Mesendoderm (in vitro differentiated cells): ENCODE measurements around the gene HAO1.

Source experiments
- DNase-seq: peaks from one replicate; pipeline ENCODE4 v3.0.0; 2013
- H2AK5ac ChIP-seq: 2 replicates; pipeline ENCODE4 v1.6.1; 2013; ENCODE audit warnings: low read length, inconsistent platforms
- H2BK120ac ChIP-seq: 2 replicates; pipeline ENCODE4 v1.6.1; 2013; ENCODE audit warnings: low read depth, mild to moderate bottlenecking, low read length, moderate library complexity, mixed read lengths
- H2BK15ac ChIP-seq: replicated peaks from 2 replicates; pipeline ENCODE4 v1.6.1; 2013; ENCODE audit warnings: low read depth, mild to moderate bottlenecking, moderate library complexity
- H2BK5ac ChIP-seq: 2 replicates; pipeline ENCODE4 v1.6.1; 2013; ENCODE audit warnings: low read length, inconsistent platforms
- H3K18ac ChIP-seq: 2 replicates; pipeline ENCODE4 v1.6.1; 2013; ENCODE audit warnings: mild to moderate bottlenecking, low read length, mixed read lengths
- H3K23ac ChIP-seq: one replicate; pipeline ENCODE4 v1.6.1; 2013; ENCODE audit warnings: low read length
- H3K27ac ChIP-seq: 2 replicates; pipeline ENCODE4 v1.5.1; 2013; ENCODE audit warnings: low read depth, mild to moderate bottlenecking, inconsistent platforms, low read length, moderate library complexity
- H3K27me3 ChIP-seq: 2 replicates; pipeline ENCODE4 v1.6.1; 2013; ENCODE audit warnings: low read length, control low read depth, mild to moderate bottlenecking, inconsistent platforms; ENCODE audit not compliant: insufficient read depth, poor library complexity
- H3K36me3 ChIP-seq: 2 replicates; pipeline ENCODE4 v1.6.1; 2013; ENCODE audit warnings: low read length, inconsistent platforms; ENCODE audit not compliant: control insufficient read depth, insufficient read depth
- H3K4ac ChIP-seq: one replicate; pipeline ENCODE4 v1.6.1; 2013; ENCODE audit warnings: low read depth, mild to moderate bottlenecking, low read length, moderate library complexity
- H3K4me1 ChIP-seq: 2 replicates; pipeline ENCODE4 v1.6.1; 2013; ENCODE audit warnings: low read depth, low read length, inconsistent platforms; ENCODE audit not compliant: control insufficient read depth
- H3K4me2 ChIP-seq: 2 replicates; pipeline ENCODE4 v1.6.1; 2013; ENCODE audit warnings: low read length
- H3K4me3 ChIP-seq: 2 replicates; pipeline ENCODE4 v1.5.1; 2013; ENCODE audit warnings: mild to moderate bottlenecking, low read length
- H3K56ac ChIP-seq: one replicate; pipeline ENCODE4 v1.6.1; 2013; ENCODE audit warnings: low read length
- H3K79me1 ChIP-seq: 2 replicates; pipeline ENCODE4 v1.6.1; 2013; ENCODE audit warnings: low read length, inconsistent platforms
- H3K79me2 ChIP-seq: 2 replicates; pipeline ENCODE4 v1.6.1; 2013; ENCODE audit warnings: mild to moderate bottlenecking, low read length; ENCODE audit not compliant: control insufficient read depth, insufficient read depth
- H3K9ac ChIP-seq: 2 replicates; pipeline ENCODE4 v1.6.1; 2013; ENCODE audit warnings: low read length, inconsistent platforms
- H4K5ac ChIP-seq: one replicate; pipeline ENCODE4 v1.6.1; 2013; ENCODE audit warnings: low read length
- H4K8ac ChIP-seq: one replicate; pipeline ENCODE4 v1.6.1; 2013; ENCODE audit warnings: low read depth, mild to moderate bottlenecking, control low read depth, low read length, moderate library complexity
- WGBS: extraction: QIAGEN DNeasy Blood & Tissue Kit; methylation state at CpG from one replicate; pipeline ENCODE4 v1.1.7; 2013; ENCODE audit warnings: low lambda C conversion rate, missing lambda C conversion rate; ENCODE audit not compliant: insufficient coverage; ENCODE audit errors: extremely low coverage; 5-methylcytosine and 5-hydroxymethylcytosine counted together

Gene HAO1

GRCh38 chr20:7903429-7903828 is 36.8 kb downstream of the HAO1 start:
- Histone ChIP-seq H3K23ac (no peak overlapping the region), H3K4ac (no peak overlapping the region), H3K79me1 (no peaks in the 10 kb centered on the region), H2BK15ac (no peak overlapping the region), H4K5ac (no peak overlapping the region), H2BK5ac (no peak overlapping the region), H3K79me2 (no peaks in the 10 kb centered on the region), H3K27me3 (no peaks in the 10 kb centered on the region), H2AK5ac (no peak overlapping the region), H3K36me3 (no peaks in the 10 kb centered on the region), H3K4me2 (no peak overlapping the region), H3K4me3 (no peak overlapping the region), H3K4me1 (no peaks in the 10 kb centered on the region), H2BK120ac (no peak overlapping the region), H3K18ac (no peak overlapping the region), H3K27ac (no peak overlapping the region), H3K9ac (no peak overlapping the region), H4K8ac (no peak overlapping the region), H3K56ac (no peak overlapping the region)
- DNase-seq = no peak
- no CpG with 5 or more reads among the region's 1 CpG for WGBS

GRCh38 chr20:7902879-7903278 is 37.4 kb downstream of the HAO1 start:
- Histone ChIP-seq H3K4ac (no peak overlapping the region), H2BK120ac (no peak overlapping the region), H4K5ac (no peak overlapping the region), H3K4me1 (no peaks in the 10 kb centered on the region), H3K9ac (no peak overlapping the region), H3K4me3 (no peak overlapping the region), H2BK5ac (no peak overlapping the region), H3K23ac (no peak overlapping the region), H3K18ac (no peak overlapping the region), H3K79me2 (no peaks in the 10 kb centered on the region), H3K27me3 (no peaks in the 10 kb centered on the region), H3K79me1 (no peaks in the 10 kb centered on the region), H3K4me2 (no peak overlapping the region), H2AK5ac (no peak overlapping the region), H3K36me3 (no peaks in the 10 kb centered on the region), H3K27ac (no peak overlapping the region), H2BK15ac (no peak overlapping the region), H3K56ac (no peak overlapping the region), H4K8ac (no peak overlapping the region)
- no peak for DNase-seq
- WGBS = no CpG with 5 or more reads among the region's 2 CpGs

- DNase-seq = no peak
- WGBS = no CpG with 5 or more reads among the region's 2 CpGs
- no peak overlapping the region for H3K27ac ChIP-seq
- no peak overlapping the region for H4K8ac ChIP-seq
- no peak overlapping the region for H3K4me3 ChIP-seq
- no peaks in the 10 kb centered on the region for H3K27me3 ChIP-seq
- H3K56ac ChIP-seq = no peak overlapping the region
- H3K79me2 ChIP-seq = no peaks in the 10 kb centered on the region
- H2AK5ac ChIP-seq = no peak overlapping the region
- no peak overlapping the region for H2BK120ac ChIP-seq
- H4K5ac ChIP-seq = no peak overlapping the region
- H3K36me3 ChIP-seq = no peaks in the 10 kb centered on the region
- no peak overlapping the region for H2BK15ac ChIP-seq
- no peaks in the 10 kb centered on the region for H3K4me1 ChIP-seq
- H3K4me2 ChIP-seq = no peak overlapping the region
- no peak overlapping the region for H2BK5ac ChIP-seq
- no peak overlapping the region for H3K4ac ChIP-seq
- H3K9ac ChIP-seq = no peak overlapping the region
- no peaks in the 10 kb centered on the region for H3K79me1 ChIP-seq
- H3K23ac ChIP-seq = no peak overlapping the region
- H3K18ac ChIP-seq = no peak overlapping the region
These were observed 42.4 kb downstream of the HAO1 start for GRCh38 chr20:7897781-7898364.

GRCh38 chr20:7893014-7893730 is 47.1 kb downstream of the HAO1 start:
- Histone ChIP-seq H3K27ac (no peak overlapping the region), H3K79me2 (no peaks in the 10 kb centered on the region), H3K4ac (no peak overlapping the region), H3K36me3 (no peaks in the 10 kb centered on the region), H3K9ac (no peak overlapping the region), H2BK120ac (no peak overlapping the region), H3K4me3 (no peak overlapping the region), H4K8ac (no peak overlapping the region), H2BK5ac (no peak overlapping the region), H2AK5ac (no peak overlapping the region), H3K18ac (no peak overlapping the region), H3K4me1 (no peaks in the 10 kb centered on the region), H2BK15ac (no peak overlapping the region), H3K27me3 (no peaks in the 10 kb centered on the region), H3K4me2 (no peak overlapping the region), H3K79me1 (no peaks in the 10 kb centered on the region), H3K23ac (no peak overlapping the region), H4K5ac (no peak overlapping the region), H3K56ac (no peak overlapping the region)
- no CpG with 5 or more reads among the region's 7 CpGs for WGBS
- no peak for DNase-seq

GRCh38 chr20:7891705-7892104 is 48.6 kb downstream of the HAO1 start:
- no peak for DNase-seq
- Histone ChIP-seq H3K4me1 (no peaks in the 10 kb centered on the region), H3K79me2 (no peaks in the 10 kb centered on the region), H3K23ac (no peak overlapping the region), H3K4me2 (no peak overlapping the region), H2BK120ac (no peak overlapping the region), H3K79me1 (no peaks in the 10 kb centered on the region), H3K9ac (no peak overlapping the region), H3K4ac (no peak overlapping the region), H3K36me3 (no peaks in the 10 kb centered on the region), H2BK15ac (no peak overlapping the region), H3K27ac (no peak overlapping the region), H4K8ac (no peak overlapping the region), H3K56ac (no peak overlapping the region), H3K18ac (no peak overlapping the region), H3K4me3 (no peak overlapping the region), H2BK5ac (no peak overlapping the region), H3K27me3 (no peaks in the 10 kb centered on the region), H2AK5ac (no peak overlapping the region), H4K5ac (no peak overlapping the region)
- WGBS = no CpG with 5 or more reads among the region's 5 CpGs

- no peak for DNase-seq
- Histone ChIP-seq H4K8ac (no peak overlapping the region), H2AK5ac (no peak overlapping the region), H3K36me3 (no peaks in the 10 kb centered on the region), H2BK15ac (no peak overlapping the region), H3K27me3 (no peaks in the 10 kb centered on the region), H3K4me3 (no peak overlapping the region), H3K4ac (no peak overlapping the region), H3K56ac (no peak overlapping the region), H3K18ac (no peak overlapping the region), H2BK120ac (no peak overlapping the region), H4K5ac (no peak overlapping the region), H3K9ac (no peak overlapping the region), H3K23ac (no peak overlapping the region), H3K79me1 (no peaks in the 10 kb centered on the region), H2BK5ac (no peak overlapping the region), H3K79me2 (no peaks in the 10 kb centered on the region), H3K4me2 (no peak overlapping the region), H3K27ac (no peak overlapping the region), H3K4me1 (no peaks in the 10 kb centered on the region)
- WGBS = no CpG with 5 or more reads among the region's 3 CpGs
These were observed 50.5 kb downstream of the HAO1 start for GRCh38 chr20:7889736-7890135.
